KG1 (cell line): ENCODE measurements around the gene DLG1.
A peak's percentile ranks its signal among the peaks of the same experiment; 100 is the strongest.

ENCODE experiments used
- DNase-seq: peaks from one replicate; lab custom pipeline; 2025; lab: John Stamatoyannopoulos, UW

The DLG1 gene

GRCh38 chr3:197298341-197298944 lies at the start of gene DLG1:
DLG1 (minus strand) TSS chr3:197298612; CDS start chr3:197297204, 1,408 bp downstream.
- DNase-seq = peak; percentile 89

DNA sequence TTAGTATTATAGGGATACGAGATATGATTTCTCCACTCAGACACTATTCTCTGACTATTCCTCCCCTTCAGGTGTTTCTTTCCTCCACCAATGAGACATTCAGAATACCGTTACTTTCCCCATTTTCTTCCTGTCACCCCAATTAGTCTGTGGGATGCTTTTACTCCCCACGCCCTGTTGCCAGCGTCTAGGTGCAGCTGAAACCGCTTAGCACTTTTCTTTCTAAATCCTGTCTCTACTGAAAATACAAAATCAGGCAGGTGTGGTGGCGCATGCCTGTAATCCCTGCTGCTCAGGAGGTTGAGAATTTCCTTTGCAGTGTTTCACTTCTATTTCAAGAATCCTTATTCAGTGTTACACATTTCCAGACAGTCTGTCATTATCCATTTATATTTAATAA lies 49.6 kb upstream of the DLG1 start:
- no peak for DNase-seq

DNA sequence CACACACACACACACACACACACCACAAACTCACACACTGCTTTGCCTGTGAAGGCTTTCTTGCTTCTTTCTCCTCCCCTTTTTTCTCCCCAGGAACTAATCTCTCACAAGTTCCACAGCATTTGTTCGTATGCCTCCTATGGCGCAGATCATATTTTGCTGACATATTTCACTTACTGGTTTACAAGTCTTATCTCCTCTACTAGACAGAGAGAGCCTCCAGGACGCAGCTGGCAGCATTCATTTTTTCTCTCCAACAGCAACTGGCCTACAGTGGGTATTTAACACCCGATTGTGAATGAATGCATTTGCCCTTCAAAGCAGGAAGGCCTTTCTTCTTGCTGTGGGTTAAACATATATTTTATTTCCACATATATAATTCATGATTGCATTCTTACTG lies 47.0 kb upstream of the DLG1 start:
- DNase-seq = no peak

DNA sequence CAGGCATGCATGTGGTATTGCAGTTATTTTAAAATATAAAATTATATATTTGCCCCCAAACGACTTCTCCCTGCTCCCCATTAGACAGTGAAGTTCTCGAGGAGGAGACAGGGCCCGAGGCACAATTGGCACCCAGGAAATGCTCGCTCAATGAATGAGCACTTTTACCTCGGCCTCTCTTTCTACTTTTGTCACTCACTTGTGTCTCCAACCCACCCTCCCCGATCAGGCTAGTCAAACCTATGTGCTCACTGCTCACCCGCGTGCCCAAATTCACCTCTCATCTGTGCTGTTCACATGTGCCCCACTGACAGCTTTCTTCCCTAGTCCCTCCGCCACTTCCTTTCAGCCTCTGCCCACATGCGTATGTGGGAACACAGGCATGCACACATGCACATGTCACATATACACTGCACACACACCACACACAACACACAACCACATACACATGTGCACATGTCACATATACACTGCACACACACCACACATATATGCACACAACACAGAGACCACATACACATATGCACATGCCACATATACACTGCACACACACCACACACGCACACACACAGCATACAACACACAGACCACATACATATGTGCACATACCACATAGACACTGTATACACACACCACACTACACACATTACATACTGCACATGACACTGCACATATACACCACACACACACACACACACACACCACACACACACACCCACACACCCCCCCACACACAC lies 46.3 kb upstream of the DLG1 start:
- DNase-seq = no peak

GRCh38 chr3:197343656-197344408 lies 45.4 kb upstream of the DLG1 start:
- no peak for DNase-seq

DNA sequence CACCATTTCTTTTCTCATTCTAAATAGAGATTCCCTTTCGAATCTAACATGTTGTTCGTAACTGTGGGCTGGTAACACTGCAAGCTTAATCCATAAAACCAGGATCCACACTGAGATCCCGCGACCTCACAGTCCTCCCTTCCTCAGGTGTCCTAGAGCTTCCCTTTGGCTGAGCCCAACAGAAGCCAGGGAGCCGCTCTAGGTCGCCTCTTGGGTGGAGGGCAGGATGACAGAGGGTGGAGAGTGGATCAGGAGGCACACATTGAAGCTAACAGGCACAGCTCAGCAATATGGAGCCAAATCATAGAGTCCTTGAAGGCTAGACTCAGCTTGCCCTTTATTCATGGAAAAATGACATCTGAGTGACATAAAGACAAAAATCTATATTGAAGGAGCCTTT lies 44.7 kb upstream of the DLG1 start:
- DNase-seq = no peak

- no peak for DNase-seq
Measured at GRCh38 chr3:197340521-197340871, 42.1 kb upstream of the DLG1 start.

DNA sequence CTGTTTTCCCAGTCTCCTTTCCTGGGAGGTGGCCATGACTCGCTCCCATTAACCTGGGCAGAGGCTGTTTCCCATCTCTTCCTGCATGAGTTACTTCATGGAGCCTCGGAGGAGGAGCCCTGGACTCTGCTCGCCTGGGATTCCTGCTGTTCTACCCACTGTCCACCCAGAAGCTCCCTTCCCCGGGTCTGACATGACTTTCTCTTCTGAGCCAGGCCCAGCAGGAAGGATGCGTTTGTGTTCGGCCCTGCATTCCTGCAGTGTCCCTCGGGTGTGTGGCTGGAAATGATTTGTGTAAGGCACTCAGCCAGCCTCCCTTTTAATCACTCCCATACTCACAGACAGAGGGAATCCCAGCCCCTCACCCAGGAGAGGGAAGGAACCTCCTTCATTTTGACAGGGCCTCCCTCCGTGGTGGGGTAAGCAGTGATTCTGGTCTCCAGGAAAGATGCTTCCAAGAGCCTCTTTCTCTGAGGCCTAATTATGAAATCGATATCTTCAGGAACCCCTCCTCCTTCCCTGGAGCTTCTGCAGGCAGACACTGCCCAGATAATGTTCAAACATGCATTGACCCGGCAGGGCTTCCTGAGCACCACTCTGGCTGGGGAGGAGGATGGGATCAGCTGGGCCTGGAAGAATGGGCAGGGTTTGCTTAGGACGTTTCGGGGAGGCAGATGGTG lies 41.6 kb upstream of the DLG1 start:
- no peak for DNase-seq

- DNase-seq = no peak
Measured at GRCh38 chr3:197338586-197338985, 40.2 kb upstream of the DLG1 start.

- DNase-seq = no peak
Measured at GRCh38 chr3:197337656-197338055, 39.2 kb upstream of the DLG1 start.

DNA sequence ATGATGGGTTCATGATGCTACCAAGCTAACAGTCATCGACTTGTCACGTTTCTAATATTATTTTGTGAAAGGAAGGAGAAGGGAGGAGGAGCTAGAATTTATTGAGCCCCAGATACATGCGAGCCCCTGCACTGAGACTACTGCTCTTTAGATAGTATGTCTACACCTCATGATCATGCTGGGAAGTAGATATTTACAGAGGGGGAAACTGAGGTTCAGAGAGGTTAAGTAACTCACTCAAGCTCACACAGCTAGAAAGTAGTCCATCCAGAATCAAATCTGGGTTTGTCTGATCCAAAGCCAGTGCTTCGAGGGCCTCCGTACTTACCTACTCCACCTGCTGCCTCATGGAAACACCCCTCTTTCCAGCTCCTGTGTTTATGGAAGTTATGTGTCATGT lies 38.8 kb upstream of the DLG1 start:
- no peak for DNase-seq

DNA sequence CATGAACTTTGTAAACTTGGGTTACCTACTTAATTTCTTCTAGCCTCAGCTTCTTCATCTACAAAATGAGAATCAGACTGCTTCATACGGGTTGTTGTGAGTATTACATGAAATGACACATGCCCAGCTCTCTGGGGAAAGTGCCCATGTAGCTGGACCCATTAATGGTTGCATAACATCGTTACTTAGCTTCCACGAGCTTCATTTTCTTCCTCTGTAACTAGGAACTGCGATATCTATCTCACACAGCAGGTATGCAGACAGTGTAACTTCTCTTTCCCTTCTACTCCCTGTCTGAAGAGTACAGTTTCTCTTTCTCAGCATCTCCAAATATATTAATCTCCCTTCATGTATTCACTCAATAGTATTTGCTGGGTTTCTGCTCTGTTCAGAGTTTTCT lies 37.9 kb upstream of the DLG1 start:
- DNase-seq = peak; percentile 3

DNA sequence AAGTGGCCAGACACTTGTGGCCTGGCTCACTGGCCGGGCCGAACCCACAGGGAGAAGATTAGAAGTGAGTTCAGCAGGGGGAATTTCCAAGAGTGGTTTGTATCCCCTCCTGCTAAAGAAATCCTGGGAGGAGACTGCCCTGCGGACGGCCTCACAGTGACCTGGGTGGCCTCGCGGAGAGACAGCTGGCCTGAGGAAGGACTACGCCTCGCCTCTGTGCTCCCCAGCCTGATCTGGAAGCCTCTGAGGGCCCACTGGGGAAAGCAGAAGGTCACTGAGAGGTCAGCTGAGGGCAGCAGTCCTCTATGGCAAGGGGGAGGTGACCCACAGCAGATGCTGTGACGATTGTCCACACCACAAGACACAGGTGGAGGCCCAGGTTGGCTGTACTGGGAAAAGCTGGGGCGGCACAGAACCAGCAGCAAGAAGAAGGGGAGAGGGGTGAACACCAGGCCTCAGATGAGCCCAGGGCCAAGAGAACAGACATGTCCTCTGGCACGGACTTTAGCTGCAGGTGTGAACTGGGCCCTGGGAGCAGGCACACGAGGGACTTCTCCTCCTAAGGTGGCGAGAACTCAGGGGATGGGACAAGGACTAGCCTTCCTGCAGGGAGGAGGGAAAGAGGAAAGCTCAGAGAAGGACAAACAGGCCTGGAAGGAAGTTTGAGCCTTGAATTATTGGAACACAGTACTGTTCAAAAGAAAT lies 37.2 kb upstream of the DLG1 start:
- DNase-seq = no peak

DNA sequence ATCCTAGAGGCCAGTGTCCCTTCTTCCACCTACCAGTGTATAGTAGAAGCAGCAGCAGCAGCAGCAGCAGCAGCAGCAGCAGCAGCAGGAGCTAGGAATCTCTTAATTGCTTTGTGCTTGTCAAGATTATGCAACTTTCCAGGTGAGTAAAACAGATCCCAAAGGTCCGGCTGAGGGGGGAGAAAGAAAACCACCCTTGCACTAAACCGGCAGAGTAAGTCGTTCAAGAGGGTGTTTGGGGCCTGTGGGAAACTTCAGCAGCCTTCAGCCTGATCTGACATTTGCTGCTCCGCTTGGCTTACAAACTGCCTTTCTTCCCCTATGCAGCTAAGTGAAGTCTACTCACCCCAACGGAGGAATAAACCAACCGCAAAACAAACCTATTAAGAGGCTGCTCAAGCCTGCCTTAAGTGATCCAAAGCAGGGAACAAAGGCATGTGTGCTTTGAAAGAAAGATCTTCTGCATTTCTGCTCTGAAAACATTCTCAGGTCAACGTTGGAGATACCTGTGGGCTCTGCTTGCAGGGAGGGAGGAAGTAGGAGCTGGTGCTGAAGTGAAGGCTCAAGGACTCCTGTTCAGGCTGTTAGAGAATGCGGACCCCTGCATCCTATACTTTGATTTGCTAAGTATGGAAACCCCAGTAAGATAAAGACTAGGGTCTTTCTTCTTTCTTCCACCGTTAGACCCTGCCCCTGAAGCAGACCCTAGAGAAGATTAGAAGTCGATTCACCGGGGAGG lies 35.7 kb upstream of the DLG1 start:
- DNase-seq = no peak

- DNase-seq = no peak
Measured at GRCh38 chr3:197331131-197331530, 32.7 kb upstream of the DLG1 start.

- no peak for DNase-seq
Measured at GRCh38 chr3:197329382-197329781, 31.0 kb upstream of the DLG1 start.

- DNase-seq = no peak
Measured at GRCh38 chr3:197328198-197328597, 29.8 kb upstream of the DLG1 start.

- DNase-seq = no peak
Measured at GRCh38 chr3:197327701-197328100, 29.3 kb upstream of the DLG1 start.

- DNase-seq = no peak
Measured at GRCh38 chr3:197325773-197326172, 27.4 kb upstream of the DLG1 start.

- DNase-seq = no peak
Measured at GRCh38 chr3:197322149-197322548, 23.7 kb upstream of the DLG1 start.

GRCh38 chr3:197320582-197320981 lies 22.2 kb upstream of the DLG1 start:
- DNase-seq = no peak
